Neural cell (in vitro differentiated cells): ENCODE measurements around the gene MINDY3. TPM values are rescaled to one million over a fixed set of nuclear protein-coding genes. Genes with fewer than 3 reads are reported as not detected.

Source experiments
- H2AFZ ChIP-seq: fragments of 200-600, 300-800 bp; sonication (generic), shearing (Covaris generic); 2 replicates; pipeline ENCODE4 v1.6.0; 2014; ENCODE audit warnings: low read depth, mild to moderate bottlenecking, antibody characterized with exemption, low read length, moderate library complexity
- H3F3A ChIP-seq: fragments of 200-600 bp; shearing (Covaris generic); 2 replicates; pipeline ENCODE4 v1.6.1; 2016; ENCODE audit warnings: mild to moderate bottlenecking, moderate library complexity, mixed read lengths, antibody characterized with exemption, low read length; ENCODE audit not compliant: insufficient read depth, poor library complexity, severe bottlenecking
- H3K27ac ChIP-seq: fragments of 200-600, 300-800 bp; sonication (generic), shearing (Covaris generic); 2 replicates; pipeline ENCODE4 v1.5.1; 2014; ENCODE audit warnings: mild to moderate bottlenecking, low read length, moderate library complexity
- H3K27me3 ChIP-seq: fragments of 300-800, 200-600 bp; sonication (generic), shearing (Covaris generic); 2 replicates; pipeline ENCODE4 v1.6.0; 2014; ENCODE audit warnings: mild to moderate bottlenecking, low read depth, low read length, moderate library complexity; ENCODE audit not compliant: insufficient read depth
- H3K36me3 ChIP-seq: fragments of 300-800, 200-600 bp; sonication (generic), shearing (Covaris generic); 2 replicates; pipeline ENCODE4 v1.5.1; 2014; ENCODE audit warnings: mild to moderate bottlenecking, antibody characterized with exemption, low read length, moderate library complexity; ENCODE audit not compliant: insufficient read depth
- H3K4me2 ChIP-seq: fragments of 300-800, 200-600 bp; sonication (generic), shearing (Covaris generic); 2 replicates; pipeline ENCODE4 v1.6.0; 2014; ENCODE audit warnings: mild to moderate bottlenecking, low read length
- H3K4me3 ChIP-seq: fragments of 300-800, 200-600 bp; sonication (generic), shearing (Covaris generic); 2 replicates; pipeline ENCODE4 v1.5.1; 2014; ENCODE audit warnings: mild to moderate bottlenecking, low read length, moderate library complexity
- H3K79me2 ChIP-seq: fragments of 200-600 bp; shearing (Covaris generic); replicated peaks from 2 replicates; pipeline ENCODE4 v1.6.0; 2014; ENCODE audit warnings: mild to moderate bottlenecking, low read length, moderate library complexity; ENCODE audit not compliant: insufficient read depth
- H3K9ac ChIP-seq: fragments of 300-800, 200-600 bp; sonication (generic), shearing (Covaris generic); 2 replicates; pipeline ENCODE4 v1.6.1; 2016; ENCODE audit warnings: mild to moderate bottlenecking, low read length, mixed read lengths
- H3K9me2 ChIP-seq: fragments of 200-600 bp; shearing (Covaris generic); 2 replicates; pipeline ENCODE4 v1.6.1; 2016; ENCODE audit warnings: mild to moderate bottlenecking, low read length, mixed read lengths; ENCODE audit not compliant: insufficient read depth
- H3K9me3 ChIP-seq: fragments of 200-600, 300-800 bp; sonication (generic), shearing (Covaris generic); 2 replicates; pipeline ENCODE4 v1.6.1; 2016; ENCODE audit warnings: mild to moderate bottlenecking, mixed run types, low read length, moderate library complexity, mixed read lengths
- H4K20me1 ChIP-seq: fragments of 200-600 bp; shearing (Covaris generic); 2 replicates; pipeline ENCODE4 v1.6.1; 2016; ENCODE audit warnings: mild to moderate bottlenecking, mixed run types; ENCODE audit not compliant: insufficient read depth
- CTCF ChIP-seq: fragments of 450-650 bp; IDR thresholded peaks from 2 replicates; pipeline ENCODE4 v1.5.1; 2014; ENCODE audit warnings: antibody characterized with exemption, mild to moderate bottlenecking, moderate library complexity; ENCODE audit not compliant: poor library complexity, severe bottlenecking
- EP300 ChIP-seq: fragments of 450-650 bp; conservative IDR thresholded peaks from 2 replicates; pipeline ENCODE4 v1.6.1; 2014; ENCODE audit warnings: antibody characterized with exemption, mild to moderate bottlenecking, moderate library complexity; ENCODE audit not compliant: poor library complexity, severe bottlenecking
- EZH2 ChIP-seq: fragments of 200-600, 300-800 bp; shearing (Covaris generic), sonication (generic); IDR thresholded peaks from 2 replicates; pipeline ENCODE4 v1.6.1; 2014; ENCODE audit warnings: antibody characterized with exemption, low read length, borderline replicate concordance, mild to moderate bottlenecking; ENCODE audit not compliant: insufficient read depth, poor library complexity, severe bottlenecking
- MXI1 ChIP-seq: fragments of 450-650 bp; conservative IDR thresholded peaks from 2 replicates; pipeline ENCODE4 v1.6.1; 2014; ENCODE audit warnings: antibody characterized with exemption, mild to moderate bottlenecking; ENCODE audit not compliant: poor library complexity, severe bottlenecking
- POLR2AphosphoS5 ChIP-seq: IDR thresholded peaks from 2 replicates; pipeline ENCODE4 v1.6.1; 2012
- RAD21 ChIP-seq: fragments of 450-650 bp; conservative IDR thresholded peaks from 2 replicates; pipeline ENCODE4 v1.6.1; 2014; ENCODE audit warnings: antibody characterized with exemption, mild to moderate bottlenecking, moderate library complexity
- REST ChIP-seq: IDR thresholded peaks from 2 replicates; pipeline ENCODE4 v1.6.1; 2012; ENCODE audit warnings: borderline replicate concordance
- SMC3 ChIP-seq: fragments of 450-650 bp; conservative IDR thresholded peaks from 2 replicates; pipeline ENCODE4 v1.6.1; 2014; ENCODE audit warnings: antibody characterized with exemption, mild to moderate bottlenecking, moderate library complexity; ENCODE audit not compliant: poor library complexity
- TAF1 ChIP-seq: IDR thresholded peaks from 2 replicates; pipeline ENCODE4 v1.6.1; 2012; ENCODE audit warnings: low read depth
- polyA plus RNA-seq: library from polyadenylated mRNA; depleted of rRNA; stranded (reverse); fragments of >200 nt; gene quantifications from 2 replicates; pipeline ENCODE4 v1.2.3, GENCODE V29; 2014

MINDY3 gene
- polyA plus RNA-seq, 1 donor from 2014 or later, result 56.5 TPM

- no peaks in the 10 kb centered on the region for H3K9me3 ChIP-seq
- no peaks in the 10 kb centered on the region for H4K20me1 ChIP-seq
- TF ChIP-seq MXI1 (no peak), CTCF (no peak), EZH2 (no peak), POLR2AphosphoS5 (no peak), TAF1 (no peak), EP300 (no peak), RAD21 (no peak)
Observed at GRCh38 chr10:15809450-15809849, 50.9 kb downstream of the MINDY3 start.

GRCh38 chr10:15808204-15808797, 52.0 kb downstream of the MINDY3 start:
- H3F3A ChIP-seq, result no peaks in the 10 kb centered on the region
- no peak overlapping the region for H3K4me3 ChIP-seq
- H3K79me2 ChIP-seq, result no peaks in the 10 kb centered on the region
- no peaks in the 10 kb centered on the region for H3K36me3 ChIP-seq
- no peak overlapping the region for H2AFZ ChIP-seq
- no peak overlapping the region for H3K9ac ChIP-seq
- no peak overlapping the region for H3K4me2 ChIP-seq
- TF ChIP-seq TAF1 (no peak), EZH2 (no peak), POLR2AphosphoS5 (no peak), REST (no peak), SMC3 (no peak), MXI1 (no peak), RAD21 (no peak), CTCF (no peak), EP300 (no peak)
- H3K27me3 ChIP-seq, result no peaks in the 10 kb centered on the region
- no peak overlapping the region for H3K27ac ChIP-seq
- no peaks in the 10 kb centered on the region for H3K9me2 ChIP-seq
- no peaks in the 10 kb centered on the region for H3K9me3 ChIP-seq
- H4K20me1 ChIP-seq, result no peaks in the 10 kb centered on the region

More at GRCh38 chr10:15809450-15809849, 50.9 kb downstream of the MINDY3 start:
- Histone ChIP-seq H3K9ac (no peak overlapping the region), H3K4me3 (no peak overlapping the region), H3K9me2 (no peaks in the 10 kb centered on the region), H3K4me2 (no peak overlapping the region), H3K27ac (no peak overlapping the region), H3K36me3 (no peaks in the 10 kb centered on the region), H3F3A (no peaks in the 10 kb centered on the region), H3K79me2 (no peaks in the 10 kb centered on the region), H2AFZ (no peak overlapping the region), H3K27me3 (no peaks in the 10 kb centered on the region)
